ENCODE results near the gene SPEN. TPM values are rescaled to one million over a fixed set of nuclear protein-coding genes. Genes with fewer than 3 reads are reported as not detected.

Gene SPEN
- total and polyA plus RNA-seq, 2 of the 13 experiments (the other 11 are each of a cell fraction or from before 2014, with no cell fraction given), result 4.8 to 14.0 TPM

GRCh38 chr1:15834406-15835204 lies 12.9 kb upstream of the SPEN start (continued):
- TF ChIP-seq AHDC1 (CRISPR knock-in tag; IDR thresholded peaks at IDR 0.05; ENCODE audit: borderline replicate concordance) (no peak; the same call in 1 of the 2 replicates), ZBTB3 (CRISPR knock-in tag; IDR thresholded peaks at IDR 0.05; ENCODE audit: borderline replicate concordance, low read depth) (no peak), ZNF441 (CRISPR knock-in tag; IDR thresholded peaks at IDR 0.05; ENCODE audit: borderline replicate concordance) (no peak), CCDC6 (CRISPR knock-in tag; IDR thresholded peaks at IDR 0.05) (no peak; the same call in 1 of the 2 replicates), THAP7 (CRISPR knock-in tag; IDR thresholded peaks at IDR 0.05) (0 out of 2 replicates have a peak, but pooled peaks have one; percentile 31), ZNF780A (CRISPR knock-in tag; IDR thresholded peaks at IDR 0.05) (no peak), ZNF407 (CRISPR knock-in tag; IDR thresholded peaks at IDR 0.05; ENCODE audit: not compliant biosample characterization) (peak; percentile 47), HNF4A (CRISPR knock-in tag; IDR thresholded peaks at IDR 0.05) (no peak; the same call in 1 of the 2 replicates), ZSCAN30 (CRISPR knock-in tag; IDR thresholded peaks at IDR 0.05) (no peak), ZFP37 (CRISPR knock-in tag; IDR thresholded peaks at IDR 0.05; ENCODE audit: borderline replicate concordance) (0 out of 2 replicates have a peak, but pooled peaks have one; percentile 54), MIXL1 (CRISPR knock-in tag; IDR thresholded peaks at IDR 0.05) (no peak), SNAI1 (CRISPR knock-in tag; IDR thresholded peaks at IDR 0.05; ENCODE audit: borderline replicate concordance) (no peak), MAFG (CRISPR knock-in tag; IDR thresholded peaks at IDR 0.05) (no peak), NFIB (CRISPR knock-in tag; IDR thresholded peaks at IDR 0.05; ENCODE audit: borderline replicate concordance) (no peak)
